ENCODE measurements around the gene EDIL3.

GRCh38 chr5:84080908-84081307 is 303.8 kb downstream of the EDIL3 start:
- TF ChIP-seq CTCF (conservative IDR thresholded peaks at IDR 0.05; ENCODE audit: low read length) (no peak), EZH2phosphoT487 (IDR thresholded peaks at IDR 0.05; ENCODE audit: borderline replicate concordance, low read depth, low read length) (no peak)
